ENCODE data around the gene COIL. TPM values are rescaled to one million over a fixed set of nuclear protein-coding genes. Genes with fewer than 3 reads are reported as not detected.
"Not testable (repeated sequence)": the region's sequence is repeated elsewhere in the genome, so short reads cannot be mapped to it uniquely, and the experiment has no call there.

The COIL gene
- total RNA-seq, 1 donor: 7.8 TPM

GRCh38 chr17:56979091-56979480 lies 18.2 kb upstream of the COIL start:
- DNase-seq (ENCODE audit: low read depth in 2 of 3, low spot score in 2 of 3): no peak

DNA sequence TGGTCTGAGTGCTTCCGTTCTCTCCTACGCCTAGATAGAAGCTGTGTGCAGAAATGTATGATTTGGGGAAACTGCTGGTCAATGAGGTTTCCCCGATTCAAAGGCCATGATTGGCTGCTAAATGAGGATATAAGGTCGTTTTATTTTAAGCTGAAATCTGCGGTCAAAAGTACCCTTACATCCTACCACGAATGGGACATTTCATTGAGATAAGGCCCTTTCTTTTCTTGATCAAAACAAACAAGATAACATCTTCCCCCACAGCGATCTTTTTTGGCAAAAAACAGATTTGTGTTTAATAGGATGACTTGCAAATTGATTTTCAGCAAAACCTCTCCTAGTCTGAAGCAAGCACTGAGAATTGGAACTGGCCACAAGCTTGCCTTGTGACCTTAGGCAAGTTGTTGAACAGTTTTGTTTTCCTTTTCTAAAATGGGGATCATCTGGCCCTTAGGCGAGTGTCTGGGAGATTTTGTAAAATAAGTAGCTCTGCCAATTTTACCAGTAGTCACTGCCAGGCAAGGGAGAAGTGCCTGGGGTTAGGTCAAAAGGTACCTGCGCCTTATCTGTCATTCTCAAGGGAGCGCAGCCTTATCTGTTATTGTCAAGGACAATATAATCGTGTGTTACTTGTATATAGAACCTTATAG lies 17.7 kb upstream of the COIL start:
- DNase-seq (ENCODE audit: low read depth in 2 of 3, low spot score in 2 of 3): peak in 2 of 3 donors; percentile 21 to 52

- peak; percentile 53 to 81 (median 73) for DNase-seq (ENCODE audit: low read depth in 2 of 3, low spot score in 2 of 3)
These were observed 17.0 kb upstream of the COIL start, which contains the start of gene SCPEP1 for GRCh38 chr17:56977673-56978395. Gene SCPEP1, plus strand, starts transcription at chr17:56978131. Its CDS starts 29 bp downstream, at chr17:56978160.

DNA sequence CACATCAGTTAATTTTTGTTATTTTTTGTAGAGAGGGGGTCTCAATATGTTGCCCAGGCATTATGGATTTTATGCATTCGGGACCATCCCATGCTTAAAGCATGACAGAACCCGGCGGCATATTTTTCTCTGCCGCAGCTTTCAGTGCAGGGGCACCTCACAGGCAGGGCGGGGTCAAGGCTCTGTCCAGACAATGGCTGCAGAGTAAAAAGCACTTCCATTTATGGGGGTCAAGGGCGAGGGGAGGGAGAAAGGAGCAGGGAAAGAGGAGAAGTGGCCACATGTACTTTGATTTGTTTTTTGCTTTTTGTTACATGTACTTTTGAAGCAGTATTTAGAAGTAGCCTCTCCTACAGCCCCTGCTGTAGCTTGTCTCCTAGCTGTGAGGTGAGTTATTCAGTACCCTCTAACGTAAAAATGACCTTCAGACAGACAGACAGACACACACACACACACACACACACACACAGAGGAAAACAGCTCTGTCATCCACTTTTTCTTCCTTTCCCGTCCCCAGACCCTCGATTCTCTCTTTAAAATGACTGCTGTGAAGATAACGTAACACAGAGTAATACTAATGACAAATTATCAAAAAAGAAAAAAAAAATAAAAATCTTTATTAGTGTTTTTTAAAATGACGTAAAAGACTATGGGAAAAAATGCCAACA lies 16.2 kb upstream of the COIL start:
- peak in 1 of 3 donors; percentile 7 for DNase-seq (ENCODE audit: low read depth in 2 of 3, low spot score in 2 of 3)

DNA sequence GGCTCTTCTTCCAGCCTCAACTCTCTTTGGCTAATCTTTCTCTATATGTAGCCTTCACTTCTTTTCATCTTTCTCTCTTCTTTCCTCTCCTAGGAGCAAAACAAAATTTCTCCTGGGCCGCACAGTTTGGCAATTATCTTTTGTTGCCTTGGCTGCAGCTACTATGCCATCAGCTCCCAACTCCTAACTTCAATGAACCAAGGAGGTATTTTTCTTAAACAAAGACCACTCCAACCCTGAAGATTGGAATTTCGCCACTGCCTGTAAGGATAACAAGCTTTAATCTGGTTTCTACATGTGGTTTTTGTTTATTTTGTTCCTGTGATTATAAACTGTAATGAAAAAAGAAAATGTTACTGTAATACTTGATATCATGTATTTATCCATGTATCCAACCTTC lies 14.8 kb upstream of the COIL start:
- DNase-seq (ENCODE audit: low read depth in 2 of 3, low spot score in 2 of 3): no peak

DNA sequence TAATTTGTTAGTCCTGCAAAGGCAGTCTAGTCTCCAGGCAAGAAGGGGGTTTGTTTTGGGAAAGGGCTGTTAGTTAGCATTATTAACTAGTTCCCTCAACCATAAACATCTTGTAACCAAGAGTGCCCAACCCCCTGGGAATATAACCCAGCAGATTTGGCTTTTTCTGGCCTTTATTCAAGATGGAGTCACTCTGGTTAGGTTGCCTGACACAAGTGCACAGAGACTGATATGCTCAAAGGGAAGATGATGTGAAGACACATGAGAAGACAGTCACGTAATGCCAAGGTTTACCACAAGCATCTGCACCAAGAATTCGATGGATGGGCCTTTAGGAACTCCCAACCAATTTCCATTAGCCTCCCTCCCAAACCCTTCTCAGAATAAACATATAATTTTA lies 13.2 kb upstream of the COIL start:
- no peak for DNase-seq (ENCODE audit: low read depth in 2 of 3, low spot score in 2 of 3)

GRCh38 chr17:56973520-56973919 lies 12.7 kb upstream of the COIL start:
- no peak for DNase-seq (ENCODE audit: low read depth in 2 of 3, low spot score in 2 of 3)

- DNase-seq (ENCODE audit: low read depth in 2 of 3, low spot score in 2 of 3): no peak
These were observed 11.4 kb upstream of the COIL start for GRCh38 chr17:56972111-56972730.

- DNase-seq (ENCODE audit: low read depth in 2 of 3, low spot score in 2 of 3): no peak
These were observed 10.1 kb upstream of the COIL start for GRCh38 chr17:56970974-56971373.

GRCh38 chr17:56966338-56966737 lies 5.5 kb upstream of the COIL start:
- no peak for DNase-seq (ENCODE audit: low read depth in 2 of 3, low spot score in 2 of 3)

GRCh38 chr17:56965681-56966080 lies 4.8 kb upstream of the COIL start:
- not testable (repeated sequence) for DNase-seq (ENCODE audit: low read depth in 2 of 3, low spot score in 2 of 3)

DNA sequence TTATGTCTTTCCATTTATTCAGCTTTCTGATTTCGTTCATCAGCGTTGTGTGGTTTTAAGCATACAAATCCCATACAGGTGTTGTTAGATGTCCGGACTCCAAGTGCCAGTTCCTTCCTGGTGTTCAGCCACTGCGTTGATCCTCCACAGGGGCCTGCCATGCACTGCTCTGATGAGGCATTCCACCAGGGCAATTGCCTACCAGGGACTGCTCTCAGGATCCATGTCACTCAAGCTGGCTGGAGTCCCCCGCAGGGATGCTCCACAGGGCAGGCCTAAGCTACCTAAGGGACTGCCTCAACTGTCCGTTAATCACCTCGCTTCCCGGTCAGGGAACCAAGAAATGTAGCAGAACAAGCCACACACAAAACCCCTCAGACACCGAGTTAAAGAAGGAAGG lies 4.4 kb upstream of the COIL start:
- not testable (repeated sequence) for DNase-seq (ENCODE audit: low read depth in 2 of 3, low spot score in 2 of 3)

DNA sequence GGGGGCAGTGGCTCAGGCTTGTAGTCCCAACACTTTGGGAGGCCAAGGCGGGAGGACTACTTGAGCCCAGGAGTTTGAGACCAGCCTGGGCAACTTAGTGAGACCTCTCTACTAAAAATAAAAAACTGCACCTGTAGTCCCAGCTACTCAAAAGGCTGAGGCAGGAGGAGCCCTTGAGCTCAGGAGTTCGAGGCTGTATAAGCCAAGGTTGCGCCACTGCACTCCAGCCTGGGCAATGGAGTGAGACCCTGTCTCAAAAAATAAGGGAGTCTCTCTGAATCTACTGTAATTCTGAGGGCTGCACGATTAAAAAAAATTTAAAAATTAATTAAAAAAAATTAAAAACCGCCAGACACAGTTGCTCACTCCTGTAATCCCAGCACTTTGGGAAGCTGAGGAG lies 3.9 kb downstream of the COIL start:
- no peak for DNase-seq (ENCODE audit: low read depth in 2 of 3, low spot score in 2 of 3)

GRCh38 chr17:56949595-56949994 lies 11.3 kb downstream of the COIL start:
- no peak for DNase-seq (ENCODE audit: low read depth in 2 of 3, low spot score in 2 of 3)

GRCh38 chr17:56948491-56948890 lies 12.4 kb downstream of the COIL start:
- DNase-seq (ENCODE audit: low read depth in 2 of 3, low spot score in 2 of 3): no peak

GRCh38 chr17:56947741-56948140 lies 13.1 kb downstream of the COIL start:
- no peak for DNase-seq (ENCODE audit: low read depth in 2 of 3, low spot score in 2 of 3)

DNA sequence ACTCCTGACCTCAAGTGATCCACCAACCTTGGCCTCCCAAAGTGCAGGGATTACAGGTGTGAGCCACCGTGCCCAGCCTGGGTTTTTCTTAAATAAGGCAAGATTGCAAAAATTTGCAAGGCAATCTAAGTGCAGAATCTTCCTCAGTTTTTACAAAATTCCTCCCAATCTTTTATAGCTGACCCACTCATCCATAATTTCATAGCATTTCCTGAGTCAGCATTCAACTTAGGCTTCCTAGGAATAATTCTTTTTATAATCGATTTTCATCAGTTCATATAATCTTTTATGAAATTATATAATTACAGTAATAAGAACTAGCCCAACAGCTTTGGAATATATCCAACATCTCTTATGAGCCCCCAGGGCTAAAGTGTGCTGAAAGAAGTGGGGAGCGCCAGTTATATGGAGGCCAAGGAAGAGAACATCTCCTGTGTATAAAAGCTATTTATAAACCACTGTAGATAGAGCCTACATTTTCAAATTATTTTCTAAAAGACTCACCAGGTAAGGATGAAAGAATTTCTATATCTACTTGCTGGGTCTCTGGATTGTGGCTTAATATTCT lies 14.8 kb downstream of the COIL start:
- no peak for DNase-seq (ENCODE audit: low read depth in 2 of 3, low spot score in 2 of 3)

DNA sequence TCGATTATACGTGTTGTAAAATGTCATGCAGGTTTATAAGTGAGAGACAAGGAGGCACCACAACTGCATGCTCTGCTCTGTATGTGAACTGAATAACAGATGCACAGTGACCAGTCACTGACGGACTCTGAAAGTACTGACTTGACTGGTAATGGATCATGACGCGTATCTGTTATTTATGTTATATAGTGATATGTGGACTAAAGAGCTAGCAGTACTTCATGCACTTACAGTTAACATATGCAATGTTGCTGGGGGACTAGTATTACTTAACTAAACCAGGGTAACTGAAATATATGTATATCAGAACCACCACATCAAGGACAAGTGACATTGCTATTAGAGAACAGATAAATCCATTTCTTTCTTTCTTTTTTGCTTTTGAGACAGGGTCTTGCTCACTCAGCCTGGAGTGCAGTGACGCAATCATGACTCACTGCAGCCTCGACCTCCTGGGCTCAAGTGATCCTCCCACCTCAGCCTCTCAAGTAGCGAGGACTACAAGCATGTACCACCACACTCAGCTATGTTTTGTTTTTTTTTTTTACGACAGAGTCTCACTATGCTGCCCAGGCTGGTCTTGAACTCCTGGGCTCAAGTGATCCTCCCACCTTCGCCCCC lies 17.2 kb downstream of the COIL start:
- DNase-seq (ENCODE audit: low read depth in 2 of 3, low spot score in 2 of 3): no peak

GRCh38 chr17:56939869-56940484 lies 20.9 kb downstream of the COIL start:
- DNase-seq (ENCODE audit: low read depth in 2 of 3, low spot score in 2 of 3): peak; percentile 30 to 94 (median 74)

- DNase-seq (ENCODE audit: low read depth in 2 of 3, low spot score in 2 of 3): not testable (repeated sequence)
These were observed 22.6 kb downstream of the COIL start for GRCh38 chr17:56938206-56938605.
